NOMO-1 treated with dmso at 0.1 percent for 144 hours (cell line): ENCODE results near the gene COX4I2.
A peak's percentile ranks its signal among the peaks of the same experiment; 100 is the strongest.
"Not testable (repeated sequence)": the region's sequence is repeated elsewhere in the genome, so short reads cannot be mapped to it uniquely, and the experiment has no call there.

Source experiments
- DNase-seq: peaks from one replicate; lab custom pipeline; 2025; ENCODE audit not compliant: unreplicated experiment; lab: John Stamatoyannopoulos, UW

The COX4I2 gene

DNA sequence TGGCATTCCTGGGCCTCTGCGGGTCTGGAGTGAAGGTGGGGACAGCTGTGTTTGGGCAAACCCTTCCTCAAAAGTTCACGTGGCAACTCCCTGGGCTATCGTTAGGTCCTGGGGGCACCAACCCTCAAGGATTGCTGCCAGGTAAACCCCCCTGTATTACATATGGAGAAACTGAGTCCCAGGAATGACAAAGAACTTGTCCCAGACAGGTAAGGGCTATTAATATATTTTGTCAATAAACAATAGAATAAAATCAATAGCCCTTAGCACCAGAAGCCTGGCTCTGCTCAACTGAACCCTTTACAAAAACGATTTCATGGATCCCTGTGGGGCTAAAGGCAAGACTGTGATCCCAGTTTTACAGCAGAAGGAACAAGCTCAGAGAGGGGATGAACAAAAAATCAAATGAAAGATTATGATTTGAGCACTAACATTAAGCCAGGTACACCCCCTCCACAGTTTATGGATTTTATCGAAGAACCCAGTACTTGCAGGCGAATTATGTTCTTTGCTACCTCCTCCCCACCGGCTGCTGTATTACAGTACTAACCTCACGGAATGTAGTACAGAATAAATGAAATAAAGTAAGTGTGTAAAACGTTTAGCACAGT lies 30.0 kb upstream of the COX4I2 start:
- no peak for DNase-seq

DNA sequence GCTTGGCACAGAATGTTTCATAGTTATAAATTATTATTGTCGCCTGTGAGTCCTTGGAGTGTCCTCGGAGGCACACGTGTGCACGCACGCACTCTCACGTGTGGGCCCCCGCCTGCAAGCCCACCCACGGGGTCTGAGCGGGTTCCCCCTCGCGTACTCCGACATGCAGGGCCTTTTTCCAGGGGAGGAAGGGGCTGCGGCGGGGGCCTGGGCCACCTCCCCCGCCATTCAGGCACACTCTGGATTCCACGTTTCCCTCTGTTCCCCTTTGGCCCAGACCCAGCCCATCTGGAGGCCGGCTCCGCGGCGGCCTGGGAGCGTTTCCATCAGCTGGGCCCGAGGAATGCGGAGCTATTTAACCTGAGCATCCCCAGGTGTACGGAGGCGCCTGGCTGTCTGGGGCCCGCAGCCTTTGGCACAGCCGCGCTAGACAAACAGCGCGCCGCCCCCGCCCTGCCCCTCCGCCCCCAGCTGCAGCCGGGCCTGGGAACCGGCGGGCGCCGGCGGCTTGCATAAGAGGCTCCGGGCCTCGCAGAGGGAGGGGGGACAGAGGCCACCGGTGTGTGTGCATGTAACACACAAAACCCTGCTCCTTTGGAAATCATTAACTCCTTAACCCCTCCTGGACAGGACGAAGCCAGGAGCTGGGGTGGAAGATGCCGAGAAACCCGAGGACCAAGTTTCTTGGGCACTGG lies 29.3 kb upstream of the COX4I2 start:
- no peak for DNase-seq

DNA sequence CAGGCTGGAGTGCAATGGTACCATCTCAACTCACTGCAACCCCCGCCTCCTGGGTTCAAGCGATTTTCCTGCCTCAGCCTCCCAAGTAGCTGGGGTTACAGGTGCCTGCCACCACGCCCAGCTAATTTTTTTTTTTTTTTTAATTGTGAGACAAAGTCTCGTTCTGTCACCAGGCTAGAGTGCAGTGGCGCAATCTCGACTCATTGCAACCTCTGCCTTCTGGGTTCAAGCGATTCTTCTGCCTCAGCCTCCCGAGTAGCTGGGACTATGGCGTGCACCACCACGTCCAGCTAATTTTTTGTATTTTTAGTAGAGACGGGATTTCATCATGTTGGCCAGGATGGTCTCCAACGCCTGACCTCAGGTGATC lies 25.5 kb upstream of the COX4I2 start:
- DNase-seq = not testable (repeated sequence)

DNA sequence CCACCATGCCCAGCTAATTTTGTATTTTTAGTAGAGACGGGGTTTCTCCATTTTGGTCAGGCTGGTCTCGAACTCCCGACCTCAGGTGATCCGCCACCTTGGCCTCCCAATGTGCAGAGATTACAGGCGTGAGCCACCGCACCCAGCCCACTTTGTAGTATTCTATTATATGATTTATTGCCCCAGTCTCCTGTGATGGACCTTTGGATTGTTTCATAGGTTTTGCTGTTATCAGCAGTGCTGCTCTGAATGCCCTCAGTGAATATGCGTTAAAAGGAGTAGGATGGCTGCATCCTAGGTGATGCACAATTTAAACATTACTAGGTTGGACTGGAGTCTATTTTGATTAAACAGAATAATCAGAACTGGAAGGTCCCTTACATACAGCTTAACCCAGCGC lies 22.3 kb upstream of the COX4I2 start:
- no peak for DNase-seq

DNA sequence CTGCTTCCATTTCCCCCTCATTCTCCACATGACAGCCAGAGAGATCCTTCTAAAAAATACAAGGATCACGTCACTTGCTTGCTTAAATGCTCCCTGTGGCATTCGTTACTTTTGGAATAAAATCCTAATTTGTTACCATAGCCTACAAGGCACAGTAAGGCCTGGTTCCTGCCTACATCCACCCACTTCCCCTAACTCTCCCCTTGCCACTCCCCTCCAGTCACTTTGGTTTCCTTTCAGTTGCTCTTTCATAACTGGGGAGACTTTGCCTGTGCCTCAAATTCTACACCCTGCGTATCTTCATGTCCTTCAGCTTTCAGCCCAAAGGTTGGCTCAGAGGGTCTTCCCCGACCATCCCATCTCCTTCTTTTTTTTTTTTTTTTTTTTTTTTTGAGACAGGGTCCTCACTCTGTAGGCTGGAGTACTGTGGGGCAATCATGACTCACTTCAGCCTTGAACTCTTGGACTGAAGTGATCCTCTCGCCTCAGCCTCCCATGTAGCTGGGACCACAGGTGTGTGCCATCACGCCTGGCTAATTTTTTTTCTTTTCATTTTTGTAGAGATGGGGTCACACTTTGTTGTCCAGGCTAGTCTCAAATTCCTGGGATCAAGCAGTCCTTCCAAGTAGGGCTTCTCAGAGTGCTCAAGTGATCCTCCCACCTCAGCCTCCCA lies 20.1 kb upstream of the COX4I2 start:
- DNase-seq = peak; percentile 98

DNA sequence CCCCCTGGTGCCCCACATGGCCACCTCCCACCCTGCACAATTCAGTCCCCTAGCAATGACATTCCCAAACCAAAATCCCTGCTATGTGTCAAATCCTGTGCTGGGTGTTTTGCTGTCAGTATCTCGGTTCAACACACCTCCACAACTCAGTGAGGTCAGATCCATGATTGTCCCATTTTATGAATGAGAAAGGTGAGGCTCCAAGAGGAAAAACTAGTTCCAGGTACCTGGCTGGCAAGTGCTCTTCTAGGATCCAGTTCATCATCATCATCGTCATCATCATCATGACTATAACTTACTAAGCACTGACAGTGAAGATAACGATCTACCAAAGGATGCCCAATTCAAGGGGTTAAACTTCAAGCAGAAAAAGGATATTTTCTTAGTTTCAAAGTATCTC lies 17.5 kb upstream of the COX4I2 start:
- no peak for DNase-seq

DNA sequence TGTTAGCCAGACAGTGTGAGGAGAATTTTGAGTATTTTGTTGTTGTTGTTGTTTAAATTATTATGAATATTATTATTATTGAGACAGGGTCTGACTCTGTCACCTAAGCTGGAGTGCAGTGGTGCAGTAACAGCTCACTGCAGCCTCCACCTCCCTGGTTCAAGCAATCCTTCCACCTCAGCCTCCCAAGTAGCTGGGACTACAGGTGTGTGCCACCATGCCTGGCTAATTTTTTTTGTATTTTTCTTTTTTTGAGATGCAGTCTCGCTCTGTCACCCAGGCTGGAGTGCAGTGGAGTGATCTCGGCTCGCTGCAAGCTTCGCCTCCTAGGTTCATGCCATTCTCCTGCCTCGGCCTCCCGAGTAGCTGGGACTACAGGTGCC lies 14.6 kb upstream of the COX4I2 start:
- DNase-seq = not testable (repeated sequence)

DNA sequence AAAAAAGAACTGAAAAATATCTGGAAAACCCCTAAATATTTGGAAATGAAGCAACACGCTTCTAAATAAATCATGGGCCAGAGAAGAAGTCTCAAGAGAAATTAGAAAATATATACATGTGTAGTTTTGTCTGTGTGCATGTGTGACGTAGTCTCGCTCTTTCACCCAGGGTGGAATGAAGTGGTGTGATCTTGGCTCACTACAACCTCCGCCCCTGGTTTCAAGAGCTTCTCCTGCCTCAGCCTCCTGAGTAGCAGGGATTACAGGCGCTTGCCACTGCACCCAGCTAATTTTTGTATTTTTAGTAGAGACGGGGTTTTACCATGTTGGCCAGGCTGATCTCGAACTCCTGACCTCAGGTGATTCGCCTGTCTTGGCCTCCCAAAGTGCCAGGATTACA lies 11.2 kb upstream of the COX4I2 start:
- DNase-seq = not testable (repeated sequence)

DNA sequence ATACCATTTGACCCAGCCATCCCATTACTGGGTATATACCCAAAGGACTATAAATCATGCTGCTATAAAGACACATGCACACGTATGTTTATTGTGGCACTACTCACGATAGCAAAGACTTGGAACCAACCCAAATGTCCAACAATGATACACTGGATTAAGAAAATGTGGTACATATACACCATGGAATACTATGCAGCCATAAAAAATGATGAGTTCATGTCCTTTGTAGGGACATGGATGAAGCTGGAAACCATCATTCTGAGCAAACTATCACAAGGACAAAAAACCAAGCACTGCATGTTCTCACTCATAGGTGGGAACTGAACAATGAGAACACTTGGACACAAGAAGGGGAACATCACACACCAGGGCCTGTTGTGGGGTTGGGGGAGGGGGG lies 9.7 kb upstream of the COX4I2 start:
- DNase-seq = not testable (repeated sequence)

DNA sequence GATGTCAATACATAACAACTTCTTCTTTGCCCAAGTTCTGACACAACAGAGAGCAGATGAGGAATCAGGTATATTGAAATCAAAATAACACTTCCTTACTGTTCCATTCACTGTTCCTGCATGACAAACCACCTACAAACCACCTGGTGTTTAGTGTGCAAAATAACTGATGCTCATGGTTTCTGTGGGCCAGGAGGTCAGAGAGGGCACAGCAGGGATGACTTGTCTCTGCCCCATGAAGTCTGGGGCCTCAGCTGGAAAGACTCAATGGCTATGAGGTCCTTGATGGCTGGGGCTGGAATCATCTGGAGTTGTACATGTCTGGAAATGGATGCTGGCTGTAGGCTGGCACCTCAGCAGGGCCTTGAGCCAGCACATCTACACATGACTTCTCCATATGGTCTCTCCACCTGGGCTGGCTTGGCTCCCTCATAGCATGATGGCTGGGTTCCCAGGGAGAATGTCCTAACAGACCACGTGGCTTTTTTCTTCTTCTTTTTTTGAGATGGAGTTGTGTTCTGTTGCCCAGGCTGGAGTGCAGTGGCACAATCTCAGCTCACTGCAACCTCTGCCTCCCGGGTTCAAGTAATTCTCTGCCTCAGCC lies 7.4 kb upstream of the COX4I2 start:
- DNase-seq = no peak

DNA sequence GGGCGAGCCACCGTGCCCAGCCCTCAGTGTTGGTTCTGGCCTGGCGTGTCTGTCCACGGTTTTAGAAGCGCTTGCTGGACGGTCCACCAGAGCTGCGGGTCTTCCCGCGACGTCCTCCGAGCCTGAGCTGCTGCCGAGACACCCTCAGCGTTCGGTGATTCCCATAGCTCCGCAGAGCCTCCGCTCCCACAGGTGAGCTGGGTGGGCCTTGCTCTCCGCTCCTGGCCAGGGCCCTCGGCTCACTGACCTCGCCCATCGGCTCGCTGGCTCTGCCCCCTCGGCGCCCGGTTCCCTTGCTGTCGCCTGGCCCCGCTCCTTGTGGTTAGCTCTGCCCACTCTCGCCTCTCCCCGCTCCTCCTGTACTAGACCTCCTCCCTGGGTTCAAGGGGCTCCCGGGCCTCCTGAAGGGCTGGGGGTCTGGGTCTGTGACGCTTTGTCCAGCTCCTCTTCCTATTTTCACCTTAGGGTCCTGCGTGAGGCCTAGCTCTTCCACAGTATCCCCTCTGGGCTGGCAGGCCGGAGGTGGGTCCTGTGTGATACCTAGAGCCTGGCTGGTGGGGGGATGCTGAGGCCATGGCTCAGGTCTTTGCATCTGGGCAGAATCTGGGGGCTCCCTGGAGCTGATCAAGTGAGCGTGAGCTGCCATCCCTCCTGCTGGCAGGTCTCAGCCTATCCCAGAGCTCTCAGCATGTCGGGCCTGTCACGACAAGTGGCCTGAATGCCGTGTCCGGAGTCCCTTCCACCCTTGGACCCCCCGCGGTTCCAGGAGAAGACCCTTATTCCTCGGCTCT lies 5.0 kb upstream of the COX4I2 start:
- DNase-seq = no peak

DNA sequence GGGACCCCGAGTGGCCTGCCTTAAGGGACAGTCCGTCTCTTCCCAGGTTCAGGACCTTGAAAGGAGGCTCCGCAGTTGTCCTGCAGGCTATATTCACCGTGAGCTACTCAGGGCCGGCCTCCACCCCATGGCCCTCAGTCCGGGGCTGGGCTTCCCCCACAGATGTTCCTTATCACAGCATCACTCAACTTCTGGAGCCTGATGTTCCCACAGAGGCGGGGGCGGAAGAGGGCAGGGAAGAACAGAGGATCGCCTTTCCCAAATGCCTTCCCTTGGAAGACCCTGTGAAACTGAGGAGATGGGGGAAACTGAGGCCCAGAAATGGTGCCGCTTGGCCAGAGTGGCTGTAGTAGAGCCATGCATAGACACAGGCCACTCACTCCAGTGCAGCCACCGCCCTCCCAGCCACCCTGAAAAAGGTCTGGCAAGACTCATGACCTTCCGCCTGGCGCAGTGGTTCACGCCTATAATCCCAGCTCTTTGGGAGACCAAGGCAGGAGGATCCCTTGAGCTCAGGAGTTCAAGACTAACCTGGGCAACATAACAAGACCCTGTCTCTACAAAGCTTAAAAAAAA lies 4.3 kb upstream of the COX4I2 start:
- no peak for DNase-seq

DNA sequence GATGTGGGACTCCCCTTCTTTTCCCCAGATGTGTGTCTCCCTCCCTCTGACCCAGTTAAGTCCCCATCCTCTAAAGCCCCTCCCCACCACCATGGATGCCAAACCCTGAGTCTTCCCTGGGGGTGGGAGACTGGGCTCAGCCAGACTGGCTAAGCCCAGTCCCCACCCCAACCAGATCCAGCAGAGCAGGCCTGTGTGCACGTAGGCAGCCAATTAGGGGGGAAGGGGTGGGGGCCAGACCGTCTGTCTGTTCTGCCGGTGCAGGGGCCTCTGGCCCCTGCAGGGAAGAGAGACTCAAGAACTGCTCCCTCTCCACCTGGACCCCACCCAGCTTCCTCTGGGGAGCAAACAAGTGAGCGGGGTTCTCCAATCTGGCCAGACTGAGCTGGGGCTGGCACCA lies 605 bp downstream of the COX4I2 start:
- no peak for DNase-seq

DNA sequence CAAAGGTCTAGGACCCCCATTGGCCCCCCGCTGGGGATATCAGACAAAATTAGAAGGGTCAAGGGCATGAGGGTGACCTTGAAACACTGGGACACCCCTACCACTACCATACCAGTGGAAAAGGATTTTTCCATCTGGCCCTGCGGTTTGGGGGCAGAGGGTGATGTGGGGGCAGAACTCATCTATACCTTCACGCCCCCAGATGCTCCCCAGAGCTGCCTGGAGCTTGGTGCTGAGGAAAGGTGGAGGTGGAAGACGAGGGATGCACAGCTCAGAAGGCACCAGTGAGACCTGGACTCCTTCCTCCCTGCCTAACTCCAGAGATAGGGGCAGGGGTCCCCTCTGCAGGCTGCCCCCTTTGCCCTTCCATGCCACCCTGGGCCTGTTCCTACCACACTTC lies 1.1 kb downstream of the COX4I2 start:
- DNase-seq = no peak

DNA sequence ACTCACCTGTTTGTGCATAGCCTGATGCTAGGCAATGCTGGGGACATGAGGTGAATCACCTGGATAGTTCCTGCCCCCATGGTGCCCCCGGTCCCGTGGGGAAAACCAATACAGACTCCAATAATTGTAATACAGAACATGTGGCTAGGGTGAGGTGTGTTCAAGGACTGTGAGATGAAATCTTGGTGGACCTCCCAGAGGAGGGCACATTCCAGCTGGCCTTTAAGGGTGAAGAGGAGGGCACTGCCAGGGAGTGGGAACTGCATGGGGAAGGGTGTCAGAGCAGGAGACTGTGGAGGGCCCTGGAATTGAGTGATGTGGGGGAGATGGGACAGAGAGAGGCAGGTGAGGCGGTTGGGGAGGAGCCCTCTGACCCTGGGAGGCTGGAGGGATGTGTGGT lies 2.5 kb downstream of the COX4I2 start:
- no peak for DNase-seq

DNA sequence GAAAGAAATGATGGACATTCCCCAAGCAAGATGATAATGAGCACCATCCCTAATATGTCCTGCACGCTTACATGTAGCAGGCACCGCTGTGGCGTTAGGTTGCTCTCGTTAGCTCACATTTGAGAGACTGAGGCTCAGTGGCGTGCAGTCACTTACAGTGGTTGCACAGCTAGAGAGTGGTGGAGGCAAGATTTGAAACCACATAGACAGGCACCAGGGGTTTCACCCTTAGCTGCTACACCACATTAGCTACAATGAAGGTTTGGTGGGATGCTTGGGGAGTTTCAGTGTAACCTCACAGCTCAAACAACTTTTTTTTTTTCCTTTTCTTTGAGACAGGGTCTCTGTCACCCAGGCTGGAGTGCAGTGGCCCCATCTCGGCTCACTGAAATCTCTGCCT lies 3.7 kb downstream of the COX4I2 start:
- no peak for DNase-seq

DNA sequence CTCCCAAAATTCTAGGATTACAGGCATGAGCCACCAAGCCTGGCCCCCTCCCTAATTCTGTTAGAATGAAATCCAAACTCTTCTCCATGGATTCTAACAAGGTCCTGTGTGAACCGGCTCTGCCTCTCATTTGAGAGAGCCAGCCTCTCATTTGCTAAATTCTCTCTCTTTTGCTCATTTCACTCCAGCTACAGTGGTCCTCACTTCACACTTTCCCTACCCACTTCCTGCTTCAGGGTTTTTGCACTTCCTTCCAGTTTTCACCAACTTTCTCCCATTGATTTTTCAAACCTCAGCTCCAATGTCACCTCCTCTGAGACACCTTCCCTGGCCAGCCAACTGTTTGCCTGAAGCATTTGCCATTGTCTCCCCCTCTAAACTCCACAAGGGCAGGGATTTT lies 5.1 kb downstream of the COX4I2 start:
- no peak for DNase-seq

DNA sequence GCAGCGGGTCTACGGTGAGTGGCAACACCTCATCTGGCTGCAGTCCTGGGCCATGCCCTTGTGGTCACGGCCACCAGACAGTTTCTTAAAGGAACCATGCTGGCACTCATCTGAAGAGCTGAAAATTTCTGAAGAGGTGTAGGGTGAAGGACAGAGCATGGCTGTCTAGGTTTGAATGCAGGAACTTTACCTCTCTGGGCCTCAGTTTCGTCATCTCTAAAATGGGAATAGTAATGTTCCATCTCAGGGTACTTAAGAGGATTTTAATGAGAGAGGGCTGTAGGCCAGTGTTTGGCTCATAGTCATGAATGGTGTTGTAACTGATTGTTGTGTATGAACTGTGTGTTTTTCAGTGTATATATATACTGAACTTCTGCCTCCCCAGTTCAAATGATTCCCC lies 5.8 kb downstream of the COX4I2 start:
- DNase-seq = no peak

DNA sequence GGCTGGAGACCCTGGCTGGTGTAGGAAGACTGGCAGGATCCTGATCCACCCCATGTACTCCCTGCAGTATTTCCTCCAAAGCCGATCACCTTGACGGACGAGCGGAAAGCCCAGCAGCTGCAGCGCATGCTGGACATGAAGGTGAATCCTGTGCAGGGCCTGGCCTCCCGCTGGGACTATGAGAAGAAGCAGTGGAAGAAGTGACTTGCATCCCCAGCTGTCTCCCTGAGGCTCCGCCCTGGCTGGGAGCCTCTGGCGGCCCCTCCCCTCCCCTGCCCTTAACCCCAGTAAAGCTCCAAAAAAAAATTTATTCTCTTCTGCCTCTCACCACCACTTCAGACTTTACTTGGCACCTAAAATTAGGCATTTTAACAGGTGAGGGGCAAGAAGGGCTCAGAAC lies 7.0 kb downstream of the COX4I2 start:
- DNase-seq = no peak

DNA sequence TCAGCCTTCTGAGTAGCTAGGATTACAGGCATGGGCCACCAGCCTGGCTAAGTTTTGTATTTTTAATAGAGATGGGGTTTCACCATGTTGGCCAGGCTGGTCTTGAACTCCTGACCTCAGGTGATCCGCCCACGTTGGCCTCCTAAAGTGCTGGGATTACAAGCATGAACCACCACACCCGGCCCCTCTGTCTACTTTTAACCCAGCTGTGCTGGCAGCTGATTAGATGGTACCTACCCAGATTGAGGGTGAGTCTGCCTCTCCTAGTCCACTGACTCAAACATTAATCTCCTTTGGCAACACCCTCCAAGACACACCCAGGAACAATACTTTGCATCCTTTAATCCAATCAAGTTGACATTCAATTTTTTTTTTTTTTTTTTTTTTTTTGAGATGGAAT lies 10.4 kb downstream of the COX4I2 start:
- DNase-seq = not testable (repeated sequence)

DNA sequence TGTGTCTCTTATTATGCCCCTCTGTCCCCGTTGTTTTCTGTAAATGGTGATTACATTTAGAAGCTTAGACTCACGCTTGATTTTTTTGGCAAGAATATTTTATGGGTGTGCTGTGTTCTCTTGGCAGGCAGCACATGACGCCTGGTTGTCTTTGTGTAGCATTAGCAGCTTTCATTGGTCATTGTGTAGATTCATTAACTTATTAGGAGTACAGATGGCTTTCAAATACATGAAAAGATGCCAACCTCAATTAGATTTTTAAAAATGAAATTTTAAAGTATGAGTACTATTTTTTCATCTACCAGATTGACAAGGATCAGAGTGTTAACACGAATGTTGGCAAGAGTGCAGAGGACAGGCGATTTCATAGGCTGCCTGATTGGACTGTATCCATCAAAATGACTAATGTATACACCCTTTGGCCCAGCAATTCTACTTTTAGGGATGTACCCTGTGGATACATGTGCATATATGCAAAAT lies 15.2 kb downstream of the COX4I2 start:
- no peak for DNase-seq
